Pancreas (tissue), 10 donors: ENCODE data around the gene EPHX1. TPM values are rescaled to one million over a fixed set of nuclear protein-coding genes. Genes with fewer than 3 reads are reported as not detected.
A peak's percentile ranks its signal among the peaks of the same experiment; 100 is the strongest.

Source experiments
- ATAC-seq, 4 donors: fragments of 200-7000 bp; cut with Tn5 transposase; one replicate each; pipeline versions ENCODE4 v1.8.0 to v1.9.1; 2020; ENCODE audit warnings: mild to moderate bottlenecking in 4 of 4, moderate library complexity in 4 of 4
- DNase-seq, 6 donors: peaks; one replicate each; pipeline ENCODE4 v3.0.0-alpha.2; 2020
- FAIRE-seq: peaks from 2 replicates; lab custom pipeline; 2012; peaks lifted over from hg19 to GRCh38; lab: Jason Lieb, UNC
- H3K27ac ChIP-seq, 4 donors: fragments of 200-600 bp; sonication (generic); 1 replicate in 3 of 4; 2 replicates in 1 of 4; pipeline versions ENCODE4 v1.5.0 to v1.8.0; 2020
- H3K27me3 ChIP-seq, 4 donors: fragments of 200-600 bp; one replicate each; pipeline ENCODE4 v1.8.0; 2021
- H3K36me3 ChIP-seq, 3 donors: fragments of 200-600 bp; sonication (generic) in 1 of 3; one replicate each; pipeline versions ENCODE4 v1.5.0 to v1.8.0; 2020 to 2021
- H3K4me1 ChIP-seq, 3 donors: fragments of 200-600 bp; one replicate each; pipeline ENCODE4 v1.8.0; 2021
- H3K4me3 ChIP-seq, 4 donors: fragments of 200-600 bp; sonication (generic) in 2 of 4; one replicate each; pipeline versions ENCODE4 v1.5.0 to v1.8.0; 2020 to 2021
- H3K9me3 ChIP-seq, 4 donors: fragments of 200-600 bp; one replicate each; pipeline ENCODE4 v1.8.0; 2021
- WGBS, 2 donors: extraction: QIAGEN DNeasy Blood & Tissue Kit; methylation state at CpG; one replicate each; pipeline ENCODE4 v1.1.7; 2013; 5-methylcytosine and 5-hydroxymethylcytosine counted together
- intact Hi-C, 3 donors: fragments of 100-400 bp; cut with DNase I; formaldehyde crosslinking; loops; one replicate each; pipeline versions ENCODE4 v1.11.1 to v1.14.2; 2022
- polyA plus RNA-seq, 2 donors: library from polyadenylated mRNA; stranded (reverse); fragments of 200-250 nt; gene quantifications; one replicate each; pipeline ENCODE4 v1.2.3, GENCODE V29; 2013
- total RNA-seq, 6 donors: library from RNA; stranded (reverse); fragmentation: NEBNext Ultra II Directional in 4 of 6; extraction: Animal tissue kit (Norgen Biotek cat#: 25700) in 4 of 6; gene quantifications; one replicate each; pipeline versions ENCODE4 v1.2.1 to v1.2.4, GENCODE V29; 2021 to 2023
- TF ChIP-seq, protein P1 (sequence below), 4 donors: fragments of 200-600 bp; sonication (generic) in 3 of 4; IDR thresholded peaks; one replicate each; pipeline versions ENCODE4 v1.5.0 to v1.8.0; 2021; ENCODE audit warnings: antibody characterized with exemption in 4 of 4
- donor health status: healthy with polysubstance abuse.
- donor health status: DM: no; HTN: no; CAD: no; lungs with moderate emphysema.
- donor health status: DM: no; HTN: no; CAD: no.
- donor health status: control.
- donor health status: control.
- donor health status: Bipolar disorder and iron deficiency.
- donor health status: DM: yes; HTN: yes; CAD: no.
- donor health status: DM: no; HTN: no; CAD: no.
- donor health status: DM: no; HTN: no; CAD: no.
- donor health status: DM: yes; HTN: yes; CAD: no.

Gene EPHX1
- total and polyA plus RNA-seq, 8 donors: 26.1 to 168 (median 124) TPM

DNA sequence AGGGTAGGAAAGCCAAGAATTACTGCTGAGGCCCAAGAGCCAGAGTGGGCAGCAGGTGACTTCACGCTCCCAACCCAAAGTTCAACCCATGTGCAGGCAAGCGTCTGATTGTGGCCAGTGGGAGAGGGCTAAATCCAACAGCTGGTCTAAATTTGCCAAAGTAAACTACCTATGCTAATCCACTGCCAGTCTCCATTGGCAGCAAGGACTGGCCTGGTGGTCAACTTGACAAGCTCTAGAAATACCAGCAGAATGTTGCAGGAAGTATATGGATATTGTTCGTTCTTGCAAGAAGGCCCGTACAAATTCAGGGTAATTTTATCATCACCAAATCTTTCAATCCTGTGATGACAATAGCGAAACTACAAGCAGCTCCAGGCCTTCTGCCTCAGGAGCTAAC is 70.7 kb downstream of the EPHX1 start:
- Histone ChIP-seq H3K27me3 (no peaks in the 10 kb centered on the region), H3K9me3 (no peaks in the 10 kb centered on the region), H3K36me3 (peaks cover 0 to 4% (median 2%) of the 10 kb centered on the region in 3 donors), H3K4me3 (peak overlapping the region in 2 of 4 donors; percentile 67 to 91), H3K27ac (peak overlapping the region; percentile 90 to 94 (median 92)), H3K4me1 (peaks cover 31 to 50% (median 35%) of the 10 kb centered on the region in 3 donors)
- FAIRE-seq (no peak), DNase-seq (peak in 1 of 6 donors; percentile 52), ATAC-seq (peak in 3 of 4 donors; percentile 7 to 19 (median 13))
- 15 to 17% methylated on average over 5 of the region's 5 CpGs for WGBS, 2 donors
- TF ChIP-seq, protein P1, sequence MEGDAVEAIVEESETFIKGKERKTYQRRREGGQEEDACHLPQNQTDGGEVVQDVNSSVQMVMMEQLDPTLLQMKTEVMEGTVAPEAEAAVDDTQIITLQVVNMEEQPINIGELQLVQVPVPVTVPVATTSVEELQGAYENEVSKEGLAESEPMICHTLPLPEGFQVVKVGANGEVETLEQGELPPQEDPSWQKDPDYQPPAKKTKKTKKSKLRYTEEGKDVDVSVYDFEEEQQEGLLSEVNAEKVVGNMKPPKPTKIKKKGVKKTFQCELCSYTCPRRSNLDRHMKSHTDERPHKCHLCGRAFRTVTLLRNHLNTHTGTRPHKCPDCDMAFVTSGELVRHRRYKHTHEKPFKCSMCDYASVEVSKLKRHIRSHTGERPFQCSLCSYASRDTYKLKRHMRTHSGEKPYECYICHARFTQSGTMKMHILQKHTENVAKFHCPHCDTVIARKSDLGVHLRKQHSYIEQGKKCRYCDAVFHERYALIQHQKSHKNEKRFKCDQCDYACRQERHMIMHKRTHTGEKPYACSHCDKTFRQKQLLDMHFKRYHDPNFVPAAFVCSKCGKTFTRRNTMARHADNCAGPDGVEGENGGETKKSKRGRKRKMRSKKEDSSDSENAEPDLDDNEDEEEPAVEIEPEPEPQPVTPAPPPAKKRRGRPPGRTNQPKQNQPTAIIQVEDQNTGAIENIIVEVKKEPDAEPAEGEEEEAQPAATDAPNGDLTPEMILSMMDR (IDR thresholded peaks at IDR 0.05): no peak
- intact Hi-C loops: no loop called here

DNA sequence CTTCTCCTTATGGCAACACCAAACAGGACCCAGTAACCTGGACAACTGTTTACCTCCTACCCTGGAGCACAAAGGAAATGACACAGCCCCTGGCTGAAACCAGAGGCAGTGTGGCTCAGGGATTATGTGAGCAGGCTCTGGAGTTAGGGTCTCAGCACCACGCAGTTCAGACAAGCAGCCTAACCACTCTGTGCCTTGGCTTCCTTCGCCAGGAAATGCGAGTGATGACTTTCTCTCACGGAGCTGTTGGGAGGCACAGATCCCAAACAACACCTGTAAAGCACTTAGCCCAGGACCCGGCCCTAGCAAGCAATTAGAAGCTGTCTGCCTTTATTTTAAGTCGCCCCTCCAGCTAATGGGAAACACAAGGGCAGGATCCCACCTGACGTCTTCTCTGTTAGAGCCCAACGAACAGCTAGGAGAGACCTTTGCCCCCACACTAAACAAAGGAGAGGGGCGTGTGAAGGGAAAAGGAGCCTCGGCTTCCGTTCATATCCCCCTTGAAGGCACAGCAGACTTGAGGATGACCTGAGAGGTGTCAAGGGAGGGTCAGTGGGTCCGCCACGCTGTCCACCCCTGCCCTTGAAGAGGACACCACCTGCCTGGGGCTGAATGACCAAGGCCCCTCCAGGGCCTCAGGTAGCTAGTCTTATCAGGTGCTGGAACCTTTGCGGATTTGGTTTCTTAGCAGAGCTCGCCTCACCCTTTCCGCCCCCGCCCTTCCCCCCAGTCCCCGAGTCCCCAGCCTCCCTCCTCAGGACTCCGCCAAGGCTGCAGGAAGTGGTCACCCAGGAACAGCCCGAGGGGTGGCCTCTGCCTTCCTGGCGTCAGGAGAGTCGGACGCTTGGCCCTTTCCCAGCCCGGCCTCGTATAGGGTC is 71.4 kb downstream of the EPHX1 start:
- TF ChIP-seq, protein P1 (IDR thresholded peaks at IDR 0.05): no peak
- peaks cover 0 to 4% (median 2%) of the 10 kb centered on the region in 3 donors for H3K36me3 ChIP-seq
- DNase-seq (peak; percentile 71 to 90 (median 74)), FAIRE-seq (no peak), ATAC-seq (peak; percentile 49 to 67 (median 58))
- H3K4me3 ChIP-seq: peak overlapping the region; percentile 67 to 91 (median 86)
- intact Hi-C loops: no loop called here
- H3K9me3 ChIP-seq: no peaks in the 10 kb centered on the region
- H3K27ac ChIP-seq: peak overlapping the region; percentile 90 to 94 (median 92)
- no peaks in the 10 kb centered on the region for H3K27me3 ChIP-seq
- WGBS, 2 donors: 5 to 8% methylated on average over 25 of the region's 25 CpGs
- H3K4me1 ChIP-seq: peaks cover 27 to 48% (median 35%) of the 10 kb centered on the region in 3 donors

DNA sequence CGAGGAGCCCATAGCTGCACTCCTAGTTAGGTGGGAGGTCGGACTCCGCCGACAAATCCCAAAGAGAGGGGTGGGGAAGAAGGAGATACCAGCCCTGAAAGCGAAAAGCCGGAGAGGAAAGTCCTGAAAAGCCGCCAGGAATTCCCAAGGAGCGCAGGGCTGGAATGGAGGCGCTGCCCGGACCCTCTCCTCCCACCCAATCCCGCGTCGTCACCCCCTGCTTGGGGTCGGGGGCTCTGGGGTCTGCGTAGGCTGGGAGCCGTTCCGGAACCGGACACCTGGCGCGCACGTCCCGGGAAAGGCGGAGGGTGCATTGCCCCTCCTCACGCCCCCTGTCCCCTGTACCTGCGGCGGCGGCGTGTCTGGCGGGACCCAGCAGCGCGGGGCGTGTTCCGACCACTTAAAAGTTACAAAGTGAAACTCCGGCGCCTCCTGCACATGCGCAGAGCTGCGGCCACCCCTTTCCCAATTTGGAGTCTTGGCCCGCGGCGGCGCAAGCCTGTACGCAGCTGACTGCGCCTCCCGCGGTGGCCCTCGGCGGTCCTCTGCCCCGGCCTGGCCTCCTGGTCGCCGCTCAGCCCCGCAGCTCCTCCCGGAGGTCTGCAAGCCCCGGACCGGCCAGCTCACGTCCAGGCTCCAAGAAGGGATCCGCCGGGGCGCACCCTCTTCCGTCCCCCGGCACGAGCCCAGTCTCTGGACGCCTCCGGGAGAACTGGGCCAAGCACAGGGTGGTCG is 72.2 kb downstream of the EPHX1 start, which contains the start of gene TMEM63A:
Gene TMEM63A, minus strand, starts transcription at position 422 of the 735 bp plus-strand sequence. CDS start 4,800 bp downstream, outside the sequence.
- TF ChIP-seq, protein P1 (IDR thresholded peaks at IDR 0.05): peak in 2 of 4 donors; percentile 8 to 30
- FAIRE-seq (no peak), ATAC-seq (peak; percentile 76 to 88 (median 81)), DNase-seq (peak; percentile 88 to 97 (median 92))
- Histone ChIP-seq H3K27me3 (no peaks in the 10 kb centered on the region), H3K36me3 (no peaks in the 10 kb centered on the region), H3K4me1 (peaks cover 27 to 41% (median 29%) of the 10 kb centered on the region in 3 donors), H3K27ac (peak within 1 kb of the TSS; percentile 90 to 94 (median 92)), H3K9me3 (no peaks in the 10 kb centered on the region), H3K4me3 (peak within 1 kb of the TSS; percentile 67 to 91 (median 86))
- WGBS, 2 donors: 0% methylated on average over 59 to 64 of the region's 64 CpGs
- intact Hi-C loops: no loop called here

DNA sequence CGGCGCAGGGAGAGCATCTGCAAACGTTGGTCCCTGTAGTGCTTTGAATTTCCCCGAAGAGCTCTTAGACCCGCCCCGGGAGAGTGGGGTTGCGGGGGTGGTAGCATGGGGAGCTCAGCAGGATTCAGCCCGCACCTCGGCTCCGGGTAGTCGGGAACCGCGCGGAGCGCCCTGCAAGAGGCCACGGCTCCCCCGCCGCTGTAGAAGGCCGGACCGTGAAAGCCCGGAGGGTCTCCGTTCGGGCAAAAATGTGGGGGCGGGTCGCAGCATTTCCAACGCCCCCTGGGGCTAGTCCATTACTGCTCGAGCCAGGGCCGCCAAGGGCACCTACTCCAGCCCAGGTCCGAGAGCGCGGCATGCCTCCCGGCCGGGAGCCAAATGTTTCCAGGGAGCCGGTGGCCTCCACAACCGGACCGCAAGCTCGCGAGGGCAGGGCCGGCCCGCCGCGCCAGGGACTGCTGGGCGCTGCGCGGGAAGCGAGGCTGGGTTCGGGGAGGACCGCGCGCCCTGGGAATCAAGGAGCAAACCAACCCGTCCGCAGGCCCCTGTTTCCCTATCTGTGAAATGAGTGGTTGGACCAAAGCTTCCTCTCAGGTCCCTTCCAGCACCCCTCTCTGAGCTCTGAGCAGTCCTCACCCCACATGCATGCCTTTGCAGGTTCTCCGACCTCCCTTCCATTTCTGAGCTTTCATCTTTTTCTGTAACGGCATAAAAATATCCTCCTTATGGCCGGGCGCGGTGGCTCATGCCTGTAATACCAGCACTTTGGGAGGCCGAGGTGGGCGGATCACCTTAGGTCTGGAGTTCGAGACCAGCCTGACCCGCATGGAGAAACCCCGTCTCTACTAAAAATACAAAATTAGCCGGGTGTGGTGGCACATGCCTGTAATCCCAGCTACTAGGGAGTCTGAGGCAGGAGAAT is 73.0 kb downstream of the EPHX1 start:
- peaks cover 19 to 35% (median 22%) of the 10 kb centered on the region in 3 donors for H3K4me1 ChIP-seq
- FAIRE-seq: no peak
- intact Hi-C loops: no loop called here

More for the DNA sequence above, 73.0 kb downstream of the EPHX1 start:
- 4 to 6% methylated on average over 56 to 63 of the region's 63 CpGs for WGBS, 2 donors
- Histone ChIP-seq H3K36me3 (no peaks in the 10 kb centered on the region), H3K27me3 (no peaks in the 10 kb centered on the region), H3K4me3 (peak overlapping the region; percentile 67 to 91 (median 86)), H3K9me3 (no peaks in the 10 kb centered on the region), H3K27ac (peak overlapping the region; percentile 90 to 94 (median 92))
- DNase-seq (peak; percentile 55 to 86 (median 71)), ATAC-seq (peak; percentile 21 to 42 (median 42))
- TF ChIP-seq, protein P1 (IDR thresholded peaks at IDR 0.05): no peak
